Measurements from ENCODE around the gene PATE4. TPM values are rescaled to one million over a fixed set of nuclear protein-coding genes. Genes with fewer than 3 reads are reported as not detected.

PATE4 gene, protein sequence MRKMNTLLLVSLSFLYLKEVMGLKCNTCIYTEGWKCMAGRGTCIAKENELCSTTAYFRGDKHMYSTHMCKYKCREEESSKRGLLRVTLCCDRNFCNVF
- not detected in 5 replicates for total RNA-seq (2022; extraction: Qiagen RNA extraction)

DNA sequence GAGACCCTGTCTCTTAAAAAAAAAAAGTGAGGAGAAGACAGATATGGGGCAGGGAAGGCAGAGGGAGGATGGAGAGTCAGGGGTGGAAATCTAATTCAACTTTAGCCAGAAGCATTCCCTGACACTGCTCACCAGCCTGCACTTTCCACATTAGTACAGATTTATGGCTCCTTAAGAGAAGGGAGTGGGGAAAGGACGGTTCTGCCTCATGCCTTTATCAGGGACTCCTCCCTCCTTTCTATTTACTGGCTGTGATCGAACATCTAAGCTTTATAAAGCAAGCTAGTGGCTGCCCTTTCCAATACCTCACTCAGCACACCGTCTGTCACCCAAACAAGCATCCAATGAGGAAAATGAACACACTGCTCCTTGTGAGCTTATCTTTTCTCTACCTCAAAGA is at the start of gene PATE4:
Gene PATE4 (plus strand): TSS at position 301 of the 400 bp plus-strand sequence. CDS start 44 bp downstream, at position 345.

DNA sequence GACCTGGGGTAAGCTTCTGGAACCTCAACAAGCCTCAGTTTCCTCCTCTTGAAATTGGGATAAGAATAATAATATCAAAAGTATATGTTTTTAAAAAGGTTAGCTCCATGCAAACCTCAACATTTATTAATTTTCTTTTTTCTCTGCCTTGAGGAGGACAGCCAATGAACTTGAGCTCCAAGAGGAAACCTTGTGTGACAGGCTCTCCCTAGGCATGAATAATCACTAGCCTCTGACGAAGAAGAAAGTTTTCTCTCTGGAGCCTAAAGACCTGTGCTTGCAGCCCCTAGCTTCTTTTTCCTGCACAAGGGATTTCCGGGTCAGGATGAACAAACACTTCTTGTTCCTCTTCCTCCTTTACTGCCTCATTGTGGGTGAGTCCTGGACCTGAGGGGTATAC is 45.3 kb upstream of the PATE4 start, which contains the start of gene PATE3:
Gene PATE3 (plus strand): TSS at position 301 of the 400 bp plus-strand sequence. CDS start 25 bp downstream, at position 326.

DNA sequence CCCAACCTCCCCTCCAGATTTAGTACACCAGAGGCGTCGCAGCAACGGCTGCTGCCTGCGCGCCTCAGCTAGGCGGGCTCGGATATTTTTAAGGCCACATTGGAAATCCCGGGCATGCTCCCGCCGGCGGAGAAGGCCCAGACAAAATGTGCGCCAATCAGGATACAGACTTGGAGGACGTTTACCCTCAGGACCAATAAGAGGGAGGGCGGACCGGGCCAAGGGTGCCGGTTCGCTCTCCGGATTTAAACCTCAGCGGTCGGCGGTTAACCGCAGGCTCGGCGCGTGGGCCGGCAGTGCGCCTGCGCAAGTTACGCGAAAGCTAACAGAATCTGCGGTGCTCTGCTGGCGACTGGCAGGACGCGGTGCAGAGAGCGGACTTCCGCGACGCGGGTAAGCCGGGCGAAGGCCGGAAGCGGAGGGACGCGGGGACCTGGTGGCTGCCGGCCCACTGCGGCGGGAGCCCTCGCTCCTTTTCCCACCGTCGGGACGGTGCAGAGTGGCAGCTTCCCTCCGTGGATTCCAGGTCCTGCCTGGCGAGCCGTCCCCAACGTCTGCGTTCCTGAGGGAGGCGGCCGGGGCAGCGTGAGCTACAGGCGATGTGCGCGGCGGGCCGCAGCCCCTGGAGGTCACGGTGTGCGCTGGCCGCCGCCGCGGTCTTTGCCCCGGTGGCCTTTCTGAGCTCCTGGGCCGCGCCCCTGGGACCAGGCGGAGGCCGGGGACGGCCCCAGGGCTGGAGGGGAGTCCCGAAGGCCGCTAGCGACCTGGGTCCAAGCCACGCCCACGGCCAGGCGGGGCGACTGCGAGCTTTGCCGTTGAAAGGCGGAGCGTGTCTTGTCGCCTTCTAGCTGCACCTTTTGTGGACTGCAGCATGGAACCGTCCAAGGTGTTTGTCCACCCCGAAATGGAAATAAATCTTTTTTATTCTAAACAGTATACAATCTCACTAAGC is 54.5 kb downstream of the PATE4 start, which contains the start of gene HYLS1:
Gene HYLS1 (plus strand): TSS at position 296 of the 952 bp plus-strand sequence. CDS start 11,701 bp downstream, outside the sequence.

Other genes starting within 250 kb of the PATE4 start
- gene STT3A, start 240.5 kb upstream of the PATE4 start, total RNA-seq (2022; extraction: Qiagen RNA extraction), result 89.0 to 96.1 TPM (median 92.0 TPM) in 5 replicates
- 27.5 to 34.0 TPM (median 31.4 TPM) in 5 replicates for gene CHEK1, start 208.2 kb upstream of the PATE4 start, total RNA-seq (2022; extraction: Qiagen RNA extraction)
- 0.17 TPM in 1 of 5 replicates, not detected in the others for gene ACRV1, start 152.5 kb upstream of the PATE4 start, total RNA-seq (2022; extraction: Qiagen RNA extraction)
- gene PATE1, start 87.0 kb upstream of the PATE4 start, total RNA-seq (2022; extraction: Qiagen RNA extraction), result not detected in 5 replicates
- not detected in 5 replicates for gene PATE2, start 54.5 kb upstream of the PATE4 start, total RNA-seq (2022; extraction: Qiagen RNA extraction)
- gene PATE3, start 45.2 kb upstream of the PATE4 start, total RNA-seq (2022; extraction: Qiagen RNA extraction), result not detected in 5 replicates
- 11.4 to 14.5 TPM (median 12.9 TPM) in 5 replicates for gene HYLS1, start 54.4 kb downstream of the PATE4 start, total RNA-seq (2022; extraction: Qiagen RNA extraction)
- gene PUS3, start 69.9 kb downstream of the PATE4 start, total RNA-seq (2022; extraction: Qiagen RNA extraction), result 5.0 to 11.5 TPM (median 6.3 TPM) in 5 replicates
- not detected in 5 replicates for gene DDX25, start 71.2 kb downstream of the PATE4 start, total RNA-seq (2022; extraction: Qiagen RNA extraction)
- gene VSIG10L2, start 112.7 kb downstream of the PATE4 start, total RNA-seq (2022; extraction: Qiagen RNA extraction), result not detected in 5 replicates
- 1.4 to 2.8 TPM (median 2.1 TPM) in 5 replicates for gene CDON, start 229.6 kb downstream of the PATE4 start, total RNA-seq (2022; extraction: Qiagen RNA extraction)